Measurements from ENCODE around the gene TMPRSS9. TPM values are rescaled to one million over a fixed set of nuclear protein-coding genes. Genes with fewer than 3 reads are reported as not detected.

Gene TMPRSS9
- total RNA-seq, 1 donor from 2014 or later: not detected

DNA sequence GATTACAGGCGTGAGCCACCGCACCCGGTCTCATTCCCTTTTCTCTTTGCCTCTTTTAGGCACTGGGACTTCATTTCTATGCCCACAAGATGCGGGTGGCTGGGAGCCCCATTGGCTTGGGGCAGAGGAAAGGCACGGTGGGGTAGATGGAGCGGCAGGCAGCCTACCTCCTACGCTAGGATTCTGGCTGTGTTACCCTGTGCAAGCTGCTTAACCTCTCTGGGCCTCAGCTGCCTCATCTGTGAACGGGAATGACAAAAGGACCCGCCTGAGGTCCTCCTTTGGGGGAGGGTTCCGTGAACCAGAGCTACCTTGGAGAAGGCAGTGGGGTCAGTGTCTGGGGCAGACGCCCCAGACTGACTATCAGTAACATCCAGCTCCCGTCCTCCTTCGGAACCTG is 42.8 kb upstream of the TMPRSS9 start:
- Mint-ChIP-seq H3K27ac (no peak overlapping the region), H3K4me1 (ENCODE audit: low read depth) (no peaks in the 10 kb centered on the region), H3K4me3 (ENCODE audit: low read depth) (no peak overlapping the region), H3K36me3 (ENCODE audit: insufficient read depth) (peaks cover 3% of the 10 kb centered on the region), H3K27me3 (peaks cover 19% of the 10 kb centered on the region), H3K9me3 (ENCODE audit: low read depth) (peaks cover 5% of the 10 kb centered on the region)
- TF ChIP-seq, protein P1, sequence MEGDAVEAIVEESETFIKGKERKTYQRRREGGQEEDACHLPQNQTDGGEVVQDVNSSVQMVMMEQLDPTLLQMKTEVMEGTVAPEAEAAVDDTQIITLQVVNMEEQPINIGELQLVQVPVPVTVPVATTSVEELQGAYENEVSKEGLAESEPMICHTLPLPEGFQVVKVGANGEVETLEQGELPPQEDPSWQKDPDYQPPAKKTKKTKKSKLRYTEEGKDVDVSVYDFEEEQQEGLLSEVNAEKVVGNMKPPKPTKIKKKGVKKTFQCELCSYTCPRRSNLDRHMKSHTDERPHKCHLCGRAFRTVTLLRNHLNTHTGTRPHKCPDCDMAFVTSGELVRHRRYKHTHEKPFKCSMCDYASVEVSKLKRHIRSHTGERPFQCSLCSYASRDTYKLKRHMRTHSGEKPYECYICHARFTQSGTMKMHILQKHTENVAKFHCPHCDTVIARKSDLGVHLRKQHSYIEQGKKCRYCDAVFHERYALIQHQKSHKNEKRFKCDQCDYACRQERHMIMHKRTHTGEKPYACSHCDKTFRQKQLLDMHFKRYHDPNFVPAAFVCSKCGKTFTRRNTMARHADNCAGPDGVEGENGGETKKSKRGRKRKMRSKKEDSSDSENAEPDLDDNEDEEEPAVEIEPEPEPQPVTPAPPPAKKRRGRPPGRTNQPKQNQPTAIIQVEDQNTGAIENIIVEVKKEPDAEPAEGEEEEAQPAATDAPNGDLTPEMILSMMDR (IDR thresholded peaks at IDR 0.05; ENCODE audit: unreplicated experiment): no peak
- no peak for DNase-seq (ENCODE audit: low spot score, unreplicated experiment)

- TF ChIP-seq, protein P1 (IDR thresholded peaks at IDR 0.05; ENCODE audit: unreplicated experiment): no peak
- Mint-ChIP-seq H3K4me3 (ENCODE audit: low read depth) (no peak overlapping the region), H3K9me3 (ENCODE audit: low read depth) (peaks cover 5% of the 10 kb centered on the region), H3K27me3 (peaks cover 19% of the 10 kb centered on the region), H3K27ac (no peak overlapping the region), H3K36me3 (ENCODE audit: insufficient read depth) (peaks cover 3% of the 10 kb centered on the region), H3K4me1 (ENCODE audit: low read depth) (no peaks in the 10 kb centered on the region)
- no peak for DNase-seq (ENCODE audit: low spot score, unreplicated experiment)
Observed at GRCh38 chr19:2317756-2318155, 42.3 kb upstream of the TMPRSS9 start.

GRCh38 chr19:2318923-2319322 is 41.1 kb upstream of the TMPRSS9 start:
- H3K4me3 Mint-ChIP-seq (ENCODE audit: low read depth): no peak overlapping the region
- DNase-seq (ENCODE audit: low spot score, unreplicated experiment): no peak
- H3K9me3 Mint-ChIP-seq (ENCODE audit: low read depth): peaks cover 5% of the 10 kb centered on the region
- H3K4me1 Mint-ChIP-seq (ENCODE audit: low read depth): no peaks in the 10 kb centered on the region
- H3K36me3 Mint-ChIP-seq (ENCODE audit: insufficient read depth): peaks cover 3% of the 10 kb centered on the region
- TF ChIP-seq, protein P1 (IDR thresholded peaks at IDR 0.05; ENCODE audit: unreplicated experiment): no peak
- peaks cover 10% of the 10 kb centered on the region for H3K27me3 Mint-ChIP-seq
- no peak overlapping the region for H3K27ac Mint-ChIP-seq

DNA sequence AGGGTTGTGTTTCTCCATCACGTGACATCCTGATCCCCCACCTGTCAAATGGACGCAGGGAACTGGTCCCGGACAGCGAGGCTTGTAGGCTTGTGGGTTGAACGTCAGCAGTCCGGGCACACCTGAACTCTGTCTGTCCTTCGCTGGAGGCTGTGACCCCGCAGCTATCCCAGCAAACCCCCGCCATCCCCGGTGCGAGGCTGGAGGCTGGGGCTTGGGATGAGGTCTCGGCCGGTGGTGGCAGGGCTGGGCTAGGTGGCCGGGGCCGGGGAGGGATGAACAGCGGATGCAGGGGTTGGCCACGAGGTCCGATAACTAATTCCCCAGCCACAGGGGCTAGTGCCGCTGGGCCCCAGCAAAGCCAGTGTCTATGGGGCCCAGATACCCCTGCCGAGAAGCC is 40.5 kb upstream of the TMPRSS9 start:
- Mint-ChIP-seq H3K36me3 (ENCODE audit: insufficient read depth) (peaks cover 3% of the 10 kb centered on the region), H3K27ac (no peak overlapping the region), H3K4me1 (ENCODE audit: low read depth) (no peaks in the 10 kb centered on the region), H3K4me3 (ENCODE audit: low read depth) (no peak overlapping the region), H3K9me3 (ENCODE audit: low read depth) (peaks cover 5% of the 10 kb centered on the region), H3K27me3 (peaks cover 9% of the 10 kb centered on the region)
- TF ChIP-seq, protein P1 (IDR thresholded peaks at IDR 0.05; ENCODE audit: unreplicated experiment): no peak
- no peak for DNase-seq (ENCODE audit: low spot score, unreplicated experiment)

- Mint-ChIP-seq H3K4me3 (ENCODE audit: low read depth) (no peak overlapping the region), H3K27ac (no peak overlapping the region), H3K36me3 (ENCODE audit: insufficient read depth) (peaks cover under 1% of the 10 kb centered on the region), H3K27me3 (peaks cover 4% of the 10 kb centered on the region), H3K9me3 (ENCODE audit: low read depth) (peaks cover 3% of the 10 kb centered on the region), H3K4me1 (ENCODE audit: low read depth) (no peaks in the 10 kb centered on the region)
- TF ChIP-seq, protein P1 (IDR thresholded peaks at IDR 0.05; ENCODE audit: unreplicated experiment): no peak
- no peak for DNase-seq (ENCODE audit: low spot score, unreplicated experiment)
Observed at GRCh38 chr19:2320049-2320448, 40.0 kb upstream of the TMPRSS9 start.
